Skeletal muscle tissue (tissue), 4 donors: ENCODE results near the gene LMO7. TPM values are rescaled to one million over a fixed set of nuclear protein-coding genes. Genes with fewer than 3 reads are reported as not detected.

Source experiments
- H3K27ac ChIP-seq: one replicate; pipeline ENCODE4 v1.7.0; 2013; ENCODE audit warnings: mild to moderate bottlenecking, low read depth, low read length, inconsistent platforms
- H3K27me3 ChIP-seq, 3 donors: one replicate each; pipeline ENCODE4 v1.7.0; 2013; ENCODE audit warnings: low read length in 3 of 3; ENCODE audit not compliant: control insufficient read depth in 3 of 3, insufficient read depth in 3 of 3
- H3K36me3 ChIP-seq, 3 donors: one replicate each; pipeline ENCODE4 v1.7.0; 2013; ENCODE audit warnings: low read length in 3 of 3; ENCODE audit not compliant: control insufficient read depth in 3 of 3, insufficient read depth in 3 of 3
- H3K4me1 ChIP-seq, 3 donors: one replicate each; pipeline ENCODE4 v1.7.0; 2013; ENCODE audit warnings: low read length in 3 of 3, mild to moderate bottlenecking in 3 of 3; ENCODE audit not compliant: control insufficient read depth in 3 of 3, insufficient read depth in 3 of 3
- H3K4me3 ChIP-seq, 3 donors: one replicate each; pipeline ENCODE4 v1.7.0; 2013; ENCODE audit warnings: low read length in 3 of 3
- H3K9ac ChIP-seq, 3 donors: one replicate each; pipeline ENCODE4 v1.7.0; 2013; ENCODE audit warnings: low read length in 3 of 3, mild to moderate bottlenecking in 3 of 3, moderate library complexity in 2 of 3, low read depth in 1 of 3
- H3K9me3 ChIP-seq, 3 donors: one replicate each; pipeline ENCODE4 v1.7.0; 2013; ENCODE audit warnings: low read length in 3 of 3; ENCODE audit not compliant: control insufficient read depth in 3 of 3
- total RNA-seq: library from RNA; depleted of rRNA; stranded (reverse); fragments of >200 nt; gene quantifications from one replicate; pipeline ENCODE4 v1.2.3, GENCODE V29; 2014
- donor health status: Osteomylitis.

LMO7 gene
- total RNA-seq, 1 donor from 2014 or later: 176 TPM

- no peak overlapping the region for H3K4me3 ChIP-seq
- H3K9me3 ChIP-seq: no peaks in the 10 kb centered on the region
- H3K9ac ChIP-seq: no peak overlapping the region
- H3K4me1 ChIP-seq: peaks cover 5 to 11% (median 8%) of the 10 kb centered on the region in 3 donors
- no peak overlapping the region for H3K27ac ChIP-seq
- H3K36me3 ChIP-seq: peaks cover 0 to 5% (median 3%) of the 10 kb centered on the region in 3 donors
- H3K27me3 ChIP-seq: no peaks in the 10 kb centered on the region
Measured at GRCh38 chr13:75831389-75831788, 195.3 kb downstream of the LMO7 start.

- Histone ChIP-seq H3K27me3 (no peaks in the 10 kb centered on the region), H3K4me3 (no peak overlapping the region), H3K4me1 (peaks cover 8 to 16% (median 10%) of the 10 kb centered on the region in 3 donors), H3K27ac (no peak overlapping the region), H3K9me3 (no peaks in the 10 kb centered on the region), H3K9ac (no peak overlapping the region), H3K36me3 (peaks cover 0 to 5% (median 3%) of the 10 kb centered on the region in 3 donors)
Measured at GRCh38 chr13:75832812-75833211, 196.7 kb downstream of the LMO7 start.

- peaks cover under 1 to 27% (median 14%) of the 10 kb centered on the region in 3 donors for H3K36me3 ChIP-seq
- H3K27ac ChIP-seq: no peak overlapping the region
- H3K9ac ChIP-seq: no peak overlapping the region
Measured at GRCh38 chr13:75836441-75836840, 200.3 kb downstream of the LMO7 start.

GRCh38 chr13:75838366-75839005, 202.4 kb downstream of the LMO7 start:
- H3K9ac ChIP-seq: no peak overlapping the region
- H3K4me3 ChIP-seq: no peak overlapping the region
- H3K4me1 ChIP-seq: peaks cover 0 to 12% (median 8%) of the 10 kb centered on the region in 3 donors
- H3K27ac ChIP-seq: no peak overlapping the region
- H3K36me3 ChIP-seq: peaks cover 19 to 42% (median 33%) of the 10 kb centered on the region in 3 donors
- H3K9me3 ChIP-seq: no peaks in the 10 kb centered on the region
- no peaks in the 10 kb centered on the region for H3K27me3 ChIP-seq

More at GRCh38 chr13:75836441-75836840, 200.3 kb downstream of the LMO7 start:
- Histone ChIP-seq H3K4me1 (peaks cover 8 to 16% (median 12%) of the 10 kb centered on the region in 3 donors), H3K9me3 (no peaks in the 10 kb centered on the region), H3K4me3 (peak overlapping the region in 1 of 3 donors; percentile 7), H3K27me3 (no peaks in the 10 kb centered on the region)

- no peaks in the 10 kb centered on the region for H3K27me3 ChIP-seq
- H3K36me3 ChIP-seq: peaks cover 19 to 43% (median 34%) of the 10 kb centered on the region in 3 donors
- no peak overlapping the region for H3K27ac ChIP-seq
Measured at GRCh38 chr13:75839406-75839805, 203.3 kb downstream of the LMO7 start.

GRCh38 chr13:75841905-75842304, 205.8 kb downstream of the LMO7 start:
- Histone ChIP-seq H3K27me3 (no peaks in the 10 kb centered on the region), H3K36me3 (peaks cover 23 to 48% (median 41%) of the 10 kb centered on the region in 3 donors), H3K4me1 (peaks cover 0 to 3% (median under 1%) of the 10 kb centered on the region in 3 donors), H3K4me3 (no peak overlapping the region), H3K27ac (no peak overlapping the region), H3K9me3 (no peaks in the 10 kb centered on the region), H3K9ac (no peak overlapping the region)

More at GRCh38 chr13:75839406-75839805, 203.3 kb downstream of the LMO7 start:
- H3K4me1 ChIP-seq: peaks cover 0 to 11% (median 6%) of the 10 kb centered on the region in 3 donors
- H3K9ac ChIP-seq: no peak overlapping the region
- H3K4me3 ChIP-seq: no peak overlapping the region
- H3K9me3 ChIP-seq: no peaks in the 10 kb centered on the region

GRCh38 chr13:75843074-75843473, 206.9 kb downstream of the LMO7 start:
- Histone ChIP-seq H3K4me1 (peaks cover 0 to 2% (median 0%) of the 10 kb centered on the region in 3 donors), H3K36me3 (peaks cover 23 to 47% (median 42%) of the 10 kb centered on the region in 3 donors), H3K27ac (no peak overlapping the region), H3K9ac (no peak overlapping the region), H3K9me3 (no peaks in the 10 kb centered on the region), H3K4me3 (no peak overlapping the region), H3K27me3 (no peaks in the 10 kb centered on the region)

- Histone ChIP-seq H3K36me3 (peaks cover 24 to 49% (median 43%) of the 10 kb centered on the region in 3 donors), H3K27ac (no peak overlapping the region), H3K4me3 (no peak overlapping the region), H3K9ac (no peak overlapping the region), H3K4me1 (no peaks in the 10 kb centered on the region), H3K9me3 (no peaks in the 10 kb centered on the region), H3K27me3 (no peaks in the 10 kb centered on the region)
Measured at GRCh38 chr13:75843991-75844390, 207.9 kb downstream of the LMO7 start.

GRCh38 chr13:75847588-75847987, 211.5 kb downstream of the LMO7 start:
- H3K27ac ChIP-seq: no peak overlapping the region
- H3K9ac ChIP-seq: no peak overlapping the region
- no peaks in the 10 kb centered on the region for H3K4me1 ChIP-seq
- H3K9me3 ChIP-seq: no peaks in the 10 kb centered on the region
- peaks cover 22 to 48% (median 39%) of the 10 kb centered on the region in 3 donors for H3K36me3 ChIP-seq
- H3K4me3 ChIP-seq: no peak overlapping the region
- no peaks in the 10 kb centered on the region for H3K27me3 ChIP-seq

- Histone ChIP-seq H3K36me3 (peaks cover 20 to 60% (median 54%) of the 10 kb centered on the region in 3 donors), H3K27me3 (no peaks in the 10 kb centered on the region), H3K27ac (no peak overlapping the region), H3K4me1 (no peaks in the 10 kb centered on the region), H3K4me3 (no peak overlapping the region), H3K9me3 (no peaks in the 10 kb centered on the region), H3K9ac (no peak overlapping the region)
Measured at GRCh38 chr13:75850916-75851315, 214.8 kb downstream of the LMO7 start.
